ENCODE measurements around the gene FRMD4A.

FRMD4A gene

DNA sequence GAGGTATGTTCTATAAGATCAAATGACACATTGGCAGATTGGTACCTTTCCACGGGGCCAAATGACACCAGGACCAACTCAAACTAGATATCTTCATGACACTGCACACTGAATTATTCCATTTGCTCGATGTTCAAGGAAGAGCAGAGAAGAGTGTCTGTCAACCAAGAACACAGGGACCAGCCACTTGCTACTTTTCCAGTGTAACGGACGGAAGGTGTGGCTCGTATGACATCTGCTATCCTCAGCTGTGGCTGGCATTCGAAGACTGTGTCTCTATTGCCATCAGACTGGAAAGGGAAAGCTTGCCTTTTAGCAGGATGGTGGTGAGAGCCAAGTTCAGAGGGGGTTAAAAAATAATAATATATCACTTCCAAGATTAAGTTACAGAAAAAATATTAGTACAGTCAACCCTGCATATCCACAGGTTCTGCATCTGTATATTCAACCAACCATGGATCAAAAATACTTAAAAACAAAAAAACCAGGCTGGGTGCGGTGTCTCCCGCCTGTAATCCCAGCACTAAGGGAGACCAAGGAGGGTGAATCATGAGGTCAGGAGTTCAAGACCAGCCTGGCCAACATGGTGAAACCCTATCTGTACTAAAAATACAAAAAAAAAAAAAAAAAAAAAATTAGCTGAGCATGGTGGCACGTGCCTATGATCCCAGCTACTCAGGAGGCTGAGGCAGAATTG is 506.9 kb downstream of the FRMD4A start:
- Mint-ChIP-seq H3K27me3 (no peaks in the 10 kb centered on the region), H3K4me1 (peaks cover 24% of the 10 kb centered on the region)

DNA sequence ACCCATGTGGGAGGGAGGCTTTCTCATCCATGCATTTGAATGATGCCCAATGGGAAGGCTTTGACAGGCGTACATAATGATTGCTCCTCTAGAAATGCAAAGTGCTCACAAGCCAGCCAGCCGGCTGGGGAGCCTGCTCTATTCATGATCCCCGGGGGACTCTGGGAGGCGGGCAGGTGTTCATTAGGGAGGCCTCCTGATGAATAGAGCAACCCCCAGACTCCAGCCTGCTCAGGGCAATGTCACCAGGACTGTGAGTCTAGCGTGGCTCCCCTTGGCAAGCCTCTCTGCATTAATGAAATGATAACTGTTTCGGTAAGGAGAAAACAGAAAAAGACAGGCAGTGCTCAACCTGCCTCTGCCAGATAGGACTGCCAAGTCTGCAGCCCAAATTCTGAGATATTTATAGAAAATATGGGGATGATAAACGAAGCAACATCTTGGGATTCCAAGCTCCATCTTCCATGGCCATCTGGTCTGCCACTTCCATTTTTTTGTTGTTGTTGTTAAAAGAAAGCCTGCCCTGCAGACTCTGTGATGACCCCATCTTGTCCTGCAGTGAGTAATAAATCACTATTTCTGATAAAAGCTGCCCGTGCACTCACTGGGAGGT is 507.5 kb downstream of the FRMD4A start:
- H3K27me3 Mint-ChIP-seq, result no peaks in the 10 kb centered on the region
- H3K27ac Mint-ChIP-seq, result peak overlapping the region in 1 of 2 donors; percentile 0
- peaks cover 24% of the 10 kb centered on the region for H3K4me1 Mint-ChIP-seq
- peaks cover 8 to 12% of the 10 kb centered on the region in 2 donors for H3K9me3 Mint-ChIP-seq
- no peak overlapping the region for H3K4me3 Mint-ChIP-seq
- no peak for ATAC-seq
- no peak for DNase-seq

More for the DNA sequence above, 506.9 kb downstream of the FRMD4A start:
- Mint-ChIP-seq H3K4me3 (no peak overlapping the region), H3K9me3 (peaks cover 8% of the 10 kb centered on the region in 2 donors), H3K27ac (no peak overlapping the region)
- no peak for DNase-seq
- ATAC-seq, result no peak

DNA sequence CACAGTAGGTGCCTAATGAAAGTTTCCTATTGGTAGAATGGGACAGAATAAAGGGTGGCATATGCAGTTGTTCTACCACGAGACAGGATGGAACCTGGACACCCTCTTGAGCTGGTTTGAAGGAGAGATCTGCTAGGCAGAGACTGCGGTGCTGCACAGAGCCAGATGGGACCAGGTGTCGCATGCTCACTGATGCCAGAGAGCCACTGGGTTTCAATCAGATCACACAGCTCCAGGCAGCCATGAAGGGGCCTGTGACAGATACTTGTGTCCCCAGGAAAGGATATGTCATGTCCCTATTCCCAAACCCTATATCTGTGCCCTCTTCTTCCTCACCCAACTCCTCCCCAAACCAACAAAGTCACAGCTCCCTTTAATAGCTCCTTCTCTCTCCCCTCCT is 508.2 kb downstream of the FRMD4A start:
- Mint-ChIP-seq H3K4me3 (no peak overlapping the region), H3K9me3 (peaks cover 12 to 16% of the 10 kb centered on the region in 2 donors), H3K4me1 (peaks cover 24% of the 10 kb centered on the region), H3K27ac (no peak overlapping the region), H3K27me3 (no peaks in the 10 kb centered on the region)
- ATAC-seq (no peak), DNase-seq (no peak)

DNA sequence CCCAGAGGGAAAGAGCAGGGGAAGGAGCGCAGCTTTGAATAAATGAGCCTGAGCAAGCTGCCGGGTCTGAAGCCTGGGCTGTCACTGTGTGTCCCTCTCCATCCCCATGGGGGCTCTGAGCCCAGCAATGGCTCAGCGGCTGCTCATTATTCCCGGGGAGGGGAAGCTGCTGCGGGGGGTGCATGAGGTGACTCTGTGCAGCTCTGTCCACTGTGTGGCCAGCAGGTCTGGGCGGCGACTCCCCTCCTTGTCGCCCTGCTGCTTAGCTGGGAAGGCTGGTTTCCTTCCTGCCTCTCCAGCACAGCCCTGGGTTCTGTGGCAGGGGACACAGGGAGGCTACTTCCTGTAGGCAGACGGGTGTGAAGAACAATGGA is 509.8 kb downstream of the FRMD4A start:
- H3K4me3 Mint-ChIP-seq, result no peak overlapping the region
- H3K27ac Mint-ChIP-seq, result no peak overlapping the region
- ATAC-seq (peak; percentile 20), DNase-seq (no peak)
- no peaks in the 10 kb centered on the region for H3K27me3 Mint-ChIP-seq
- H3K9me3 Mint-ChIP-seq, result peaks cover 26% of the 10 kb centered on the region in 2 donors
- peaks cover 24% of the 10 kb centered on the region for H3K4me1 Mint-ChIP-seq

DNA sequence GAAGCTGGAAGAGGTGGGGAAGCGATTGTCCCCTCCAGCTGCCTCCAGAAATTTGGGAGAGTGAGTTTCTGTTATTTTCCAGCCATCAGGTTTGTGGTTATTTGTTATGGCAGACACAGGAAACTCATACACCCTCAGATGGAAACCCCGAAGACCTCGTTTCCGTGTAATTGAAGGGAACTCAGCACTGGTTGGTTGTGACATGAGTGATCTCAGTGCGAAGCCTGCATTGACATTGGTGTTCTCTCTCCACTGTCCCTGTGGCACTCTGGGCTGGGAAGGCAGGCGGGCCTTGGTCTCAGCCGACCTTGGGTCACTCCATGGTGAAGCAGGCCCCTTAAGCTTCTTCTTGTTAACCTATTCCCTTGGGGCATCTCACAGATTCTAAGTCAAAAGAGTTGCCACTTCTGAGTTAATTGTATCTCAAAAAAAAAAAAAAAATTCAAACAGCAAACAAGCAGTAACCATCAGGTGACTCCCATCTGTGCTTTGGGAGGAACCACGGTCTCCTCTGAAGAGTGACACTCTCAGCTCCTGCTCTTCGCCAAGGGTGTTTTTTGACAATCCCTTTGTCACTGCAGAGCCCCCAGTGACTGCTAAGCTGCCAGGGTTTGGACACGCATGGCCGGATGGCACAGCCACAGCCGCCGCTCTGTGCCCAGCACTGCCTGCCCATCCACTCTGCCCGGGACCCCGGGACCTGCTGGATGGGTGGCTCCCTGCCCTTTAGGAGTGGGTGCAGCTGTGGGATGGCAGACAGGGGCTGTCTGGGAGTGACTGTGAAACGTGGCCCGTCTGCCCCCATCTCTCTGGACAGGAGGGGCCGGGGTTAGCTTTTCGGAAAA is 510.4 kb downstream of the FRMD4A start:
- DNase-seq, result peak in 1 of 2 donors; percentile 7
- Mint-ChIP-seq H3K4me1 (peaks cover 24% of the 10 kb centered on the region), H3K27me3 (no peaks in the 10 kb centered on the region), H3K27ac (peak overlapping the region; percentile 22 to 75), H3K4me3 (peak overlapping the region in 1 of 2 donors; percentile 19), H3K9me3 (peaks cover 26% of the 10 kb centered on the region in 2 donors)
- peak; percentile 68 for ATAC-seq

DNA sequence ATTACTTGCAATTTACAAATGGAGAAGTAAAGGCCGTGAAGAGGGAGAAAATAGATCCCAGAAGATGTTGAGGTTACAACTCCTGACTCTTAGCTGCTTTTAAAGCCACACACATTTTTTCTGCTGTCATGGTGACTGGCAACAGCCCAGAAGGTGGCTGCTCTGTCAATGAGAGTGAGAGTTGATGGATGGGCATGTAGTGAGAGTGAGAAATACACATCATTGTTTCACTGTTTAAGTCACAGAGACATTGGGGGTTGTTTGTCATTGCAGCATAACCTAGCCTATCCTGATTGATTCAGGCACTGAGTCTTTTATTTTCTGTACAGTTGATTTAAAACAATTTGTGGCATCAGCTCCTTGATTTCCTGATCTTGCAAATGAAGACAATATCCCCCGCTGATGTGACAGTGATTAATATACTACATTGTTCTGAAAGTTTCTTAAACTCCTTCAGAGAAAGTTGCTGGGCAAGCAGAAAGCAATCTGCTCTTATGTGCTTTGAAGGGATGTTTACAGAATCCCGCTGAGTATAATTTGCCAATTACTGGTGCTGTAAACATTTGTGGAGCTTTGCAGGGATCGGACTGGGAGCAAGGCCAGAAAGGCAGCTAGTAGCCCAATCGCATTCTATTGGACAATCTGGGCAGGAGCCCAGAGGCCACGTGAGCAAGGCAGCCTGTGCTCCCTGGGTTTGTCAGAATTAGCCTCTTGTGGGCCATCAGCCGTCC is 514.4 kb downstream of the FRMD4A start:
- DNase-seq (no peak), ATAC-seq (no peak)
- Mint-ChIP-seq H3K27me3 (no peaks in the 10 kb centered on the region), H3K4me3 (no peak overlapping the region), H3K27ac (no peak overlapping the region), H3K4me1 (peaks cover 24% of the 10 kb centered on the region), H3K9me3 (peaks cover 26% of the 10 kb centered on the region in 2 donors)

DNA sequence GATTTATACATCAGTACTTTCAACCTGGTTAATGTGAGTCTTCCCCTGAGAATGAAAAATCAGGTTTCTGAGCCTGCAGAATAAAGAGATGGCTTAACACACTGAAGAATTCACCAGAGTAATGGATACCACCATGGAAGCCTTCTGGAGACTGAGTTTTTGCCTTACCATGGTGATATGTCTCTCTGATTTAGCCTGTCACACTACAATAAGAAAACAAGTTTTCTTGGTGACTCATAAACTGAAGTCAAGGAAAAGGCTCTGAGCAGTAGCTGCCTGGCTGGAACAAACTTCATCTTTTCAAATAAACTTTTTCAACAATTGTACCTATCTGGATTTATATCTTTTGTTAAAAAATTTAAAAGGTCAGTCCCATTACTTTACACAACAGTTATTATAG is 515.0 kb downstream of the FRMD4A start:
- no peaks in the 10 kb centered on the region for H3K27me3 Mint-ChIP-seq
- DNase-seq, result no peak
- no peak for ATAC-seq
- H3K4me3 Mint-ChIP-seq, result no peak overlapping the region
- H3K9me3 Mint-ChIP-seq, result peaks cover 26% of the 10 kb centered on the region in 2 donors
- peaks cover 19% of the 10 kb centered on the region for H3K4me1 Mint-ChIP-seq
- no peak overlapping the region for H3K27ac Mint-ChIP-seq

DNA sequence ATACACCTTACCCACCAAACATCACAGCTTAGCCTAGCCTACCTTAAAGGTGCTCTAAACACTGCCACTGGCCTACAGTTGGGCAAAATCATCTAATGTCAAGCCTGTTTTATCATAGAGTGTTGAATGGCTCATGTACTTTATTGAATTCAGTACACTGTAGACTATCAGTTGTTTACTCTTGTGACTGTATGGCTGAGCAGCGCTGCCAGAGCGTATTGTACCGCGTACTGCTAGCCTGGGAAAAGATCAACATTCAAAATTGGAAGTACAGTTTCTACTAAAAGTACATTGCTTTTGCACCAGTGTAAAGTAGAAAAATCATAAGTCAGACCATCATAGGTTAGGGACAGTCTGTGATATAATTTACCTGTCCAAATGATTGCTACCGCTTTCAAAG is 517.2 kb downstream of the FRMD4A start:
- ATAC-seq (no peak), DNase-seq (no peak)
- Mint-ChIP-seq H3K4me1 (no peaks in the 10 kb centered on the region), H3K27me3 (no peaks in the 10 kb centered on the region), H3K4me3 (no peak overlapping the region), H3K9me3 (peaks cover 17 to 18% of the 10 kb centered on the region in 2 donors), H3K27ac (no peak overlapping the region)

DNA sequence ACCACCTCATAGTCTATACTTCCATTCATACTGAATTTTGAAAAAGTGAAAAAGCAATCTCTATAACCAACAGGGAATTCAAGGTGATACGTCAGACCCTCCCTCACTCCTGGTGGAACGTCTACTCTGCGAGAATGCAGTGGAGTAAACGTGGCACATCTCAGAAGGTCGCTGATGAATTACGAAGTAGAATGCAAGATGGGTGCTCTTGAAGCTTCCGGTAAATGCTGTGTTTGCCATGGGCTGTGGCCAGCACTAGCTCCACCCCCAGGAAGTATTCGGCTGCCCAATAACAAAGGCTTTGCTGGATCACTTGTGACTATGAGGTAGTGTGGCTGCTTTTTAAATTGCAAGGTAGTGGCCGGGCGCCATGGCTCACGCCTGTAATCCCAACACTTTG is 517.9 kb downstream of the FRMD4A start:
- Mint-ChIP-seq H3K9me3 (peaks cover 13 to 17% of the 10 kb centered on the region in 2 donors), H3K4me3 (no peak overlapping the region), H3K4me1 (no peaks in the 10 kb centered on the region), H3K27ac (no peak overlapping the region), H3K27me3 (no peaks in the 10 kb centered on the region)
- DNase-seq (no peak), ATAC-seq (no peak)

DNA sequence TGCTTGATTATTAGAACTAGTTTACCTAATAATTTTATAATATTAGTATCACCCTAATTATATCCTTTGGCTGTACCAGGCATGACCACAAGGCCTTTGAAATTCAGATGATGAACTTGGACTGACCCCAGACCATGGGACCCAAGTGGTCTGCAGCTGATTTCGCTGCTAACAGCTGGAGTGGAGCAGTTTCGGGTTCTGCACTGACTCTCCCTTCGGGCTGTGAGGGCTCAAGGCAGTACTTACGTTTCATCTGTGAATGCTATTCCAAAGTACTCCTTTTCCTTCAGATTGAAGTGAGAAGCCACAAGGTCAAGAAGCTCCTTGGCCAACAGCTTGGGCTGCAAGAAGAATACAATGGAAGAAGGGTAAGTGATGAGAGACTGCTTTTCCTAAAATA is 520.2 kb downstream of the FRMD4A start:
- ATAC-seq (no peak), DNase-seq (no peak)
- no peak overlapping the region for H3K27ac Mint-ChIP-seq

DNA sequence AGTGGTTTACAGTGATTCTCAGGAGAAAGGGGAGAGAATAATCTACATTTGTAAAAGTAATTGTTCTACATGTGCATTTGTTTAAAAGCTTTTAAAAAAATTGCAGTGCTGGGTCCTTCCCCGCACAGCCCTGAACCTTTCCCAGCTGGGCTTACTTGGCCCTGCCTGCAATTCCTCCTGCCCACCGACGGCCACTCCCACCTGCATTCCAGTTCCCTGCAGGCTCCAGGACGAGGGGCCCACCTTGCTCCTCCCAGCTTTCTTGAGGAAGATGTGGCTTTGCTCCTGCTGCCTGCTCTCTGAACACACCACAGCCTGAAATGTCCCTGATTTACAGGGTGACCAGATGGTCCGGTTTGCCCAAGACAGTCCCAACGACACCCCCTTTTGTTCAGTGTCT is 521.3 kb downstream of the FRMD4A start:
- H3K27ac Mint-ChIP-seq, result no peak overlapping the region
- DNase-seq (no peak), ATAC-seq (no peak)
- no peaks in the 10 kb centered on the region for H3K4me1 Mint-ChIP-seq
- no peaks in the 10 kb centered on the region for H3K9me3 Mint-ChIP-seq
- H3K4me3 Mint-ChIP-seq, result no peak overlapping the region
- H3K27me3 Mint-ChIP-seq, result no peaks in the 10 kb centered on the region

More for the DNA sequence above, 520.2 kb downstream of the FRMD4A start:
- Mint-ChIP-seq H3K4me3 (no peak overlapping the region), H3K4me1 (no peaks in the 10 kb centered on the region), H3K9me3 (no peaks in the 10 kb centered on the region), H3K27me3 (no peaks in the 10 kb centered on the region)

DNA sequence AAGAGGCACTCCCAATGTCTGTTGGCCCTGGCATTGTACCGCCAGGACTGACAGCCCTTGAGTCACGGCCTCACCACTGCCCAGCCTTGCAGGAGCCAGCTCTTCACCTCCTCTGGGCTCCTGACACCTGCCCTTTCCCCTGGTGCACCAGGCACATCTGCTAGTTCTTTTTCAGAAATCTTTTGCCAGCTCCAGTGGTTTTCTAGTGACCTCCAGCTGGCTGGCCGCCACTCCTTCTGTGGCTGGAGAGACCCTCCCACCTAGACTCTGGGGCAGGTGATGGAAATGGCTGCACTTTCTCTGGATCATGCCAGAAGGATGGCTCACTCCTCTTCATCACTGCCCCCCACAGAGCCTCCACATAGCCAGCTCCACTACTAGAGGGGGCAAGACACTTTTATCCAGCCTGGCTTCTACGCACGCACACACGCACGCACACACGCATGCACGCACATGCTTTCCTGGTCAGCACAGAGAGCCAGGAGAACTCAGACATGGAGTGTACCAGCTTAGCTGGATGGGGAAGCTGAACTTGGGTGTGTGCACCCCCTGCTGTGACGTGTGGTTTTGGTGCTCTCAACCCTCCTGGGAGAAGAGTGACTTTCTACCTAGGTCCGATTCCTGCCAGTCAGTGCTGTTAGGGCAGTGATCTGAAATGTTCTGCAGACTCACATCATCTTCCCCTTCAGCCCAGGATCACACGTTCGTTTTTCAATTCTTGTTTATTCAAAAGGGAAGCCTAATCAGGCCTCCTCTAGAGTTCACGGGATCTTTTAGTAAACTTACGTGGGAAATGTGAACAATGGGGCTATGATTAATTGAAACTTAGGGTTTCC is 522.0 kb downstream of the FRMD4A start:
- H3K9me3 Mint-ChIP-seq, result no peaks in the 10 kb centered on the region
- no peak overlapping the region for H3K27ac Mint-ChIP-seq
- DNase-seq (no peak), ATAC-seq (no peak)
- no peaks in the 10 kb centered on the region for H3K4me1 Mint-ChIP-seq
- H3K4me3 Mint-ChIP-seq, result no peak overlapping the region
- no peaks in the 10 kb centered on the region for H3K27me3 Mint-ChIP-seq

DNA sequence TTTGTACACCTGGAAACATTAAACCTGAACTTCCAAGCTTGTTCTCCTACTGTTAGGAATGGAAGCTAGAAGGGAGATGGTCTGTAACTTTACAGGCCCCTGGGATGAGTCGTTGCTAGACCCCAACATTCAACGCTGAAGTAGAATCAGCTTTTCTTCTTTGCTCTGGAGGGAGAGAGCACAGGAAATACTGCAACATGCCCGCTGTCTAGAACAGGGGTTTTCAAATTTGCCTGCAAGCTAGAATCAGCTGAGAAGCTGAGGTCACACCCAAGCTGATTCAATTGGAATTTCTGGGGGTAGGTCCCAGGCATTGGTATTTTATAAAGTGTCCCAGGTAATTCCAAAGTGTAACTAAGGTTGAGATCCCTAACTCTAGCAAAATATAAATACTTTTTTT is 524.3 kb downstream of the FRMD4A start:
- ATAC-seq, result no peak
- Mint-ChIP-seq H3K4me1 (no peaks in the 10 kb centered on the region), H3K27ac (no peak overlapping the region), H3K4me3 (no peak overlapping the region), H3K9me3 (no peaks in the 10 kb centered on the region), H3K27me3 (no peaks in the 10 kb centered on the region)
- no peak for DNase-seq

DNA sequence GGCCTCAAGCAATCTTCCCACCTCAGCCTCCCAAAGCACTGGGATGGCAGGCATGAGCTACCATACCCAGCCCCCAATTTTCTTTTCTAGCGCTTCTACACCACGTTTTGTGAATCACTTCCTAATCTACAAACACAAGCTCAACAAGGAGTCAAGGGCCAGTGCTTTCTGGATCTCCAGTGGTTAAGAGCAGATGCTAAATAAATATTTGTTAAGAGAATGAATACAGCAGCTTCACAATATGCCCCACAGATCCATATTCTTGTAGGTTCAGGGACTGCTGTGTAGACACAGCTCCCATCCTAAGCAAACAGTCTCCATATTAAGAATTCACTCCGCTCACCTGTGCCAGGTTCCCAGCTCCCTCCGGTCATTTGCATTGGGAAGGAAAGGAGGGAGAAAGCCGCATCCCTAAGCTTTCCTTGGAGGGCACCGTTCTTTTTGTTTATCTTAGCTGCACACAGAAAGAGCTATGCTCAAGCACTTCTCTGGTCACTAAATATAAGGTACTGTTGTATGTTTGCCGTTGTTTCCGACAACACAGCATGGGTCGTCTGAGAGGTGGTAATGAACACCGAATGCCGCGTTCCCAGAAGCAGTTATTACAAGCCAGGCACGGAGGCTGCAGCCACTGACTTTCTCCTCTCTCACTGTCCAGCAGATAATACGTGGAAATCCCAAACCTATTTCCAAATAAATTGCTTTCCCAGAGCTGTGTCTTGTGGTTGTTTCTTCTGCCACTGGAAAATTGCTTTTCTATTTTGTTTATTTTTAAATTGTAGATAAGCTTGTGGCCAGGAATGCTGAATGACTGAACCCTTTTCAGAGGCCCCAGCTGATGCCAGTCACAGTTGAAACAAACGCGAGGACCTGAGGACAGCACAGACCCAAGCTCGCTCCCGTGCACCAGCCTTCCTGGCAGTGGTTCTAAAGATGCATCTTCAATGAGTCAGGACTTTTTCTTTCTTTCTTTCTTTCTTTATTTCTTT is 526.9 kb downstream of the FRMD4A start:
- H3K4me1 Mint-ChIP-seq, result peaks cover 10% of the 10 kb centered on the region
- H3K9me3 Mint-ChIP-seq, result no peaks in the 10 kb centered on the region
- H3K27me3 Mint-ChIP-seq, result no peaks in the 10 kb centered on the region
- H3K27ac Mint-ChIP-seq, result peak overlapping the region in 1 of 2 donors; percentile 62
- no peak for ATAC-seq
- no peak overlapping the region for H3K4me3 Mint-ChIP-seq
- DNase-seq, result no peak

Measured in stimulated activated naive CD8-positive, alpha-beta T cell treated with anti-CD3 and anti-CD28 coated beads, Interleukin-15, amount 100 ng/mL, for 72 hours (primary cell).